HEK293 (cell line): ENCODE measurements around the gene PTPRK.

Experiments used
- CTCF ChIA-PET: fragments of 350-600 bp; formaldehyde crosslinking; extraction: SDS; loops from one replicate; lab custom pipeline; 2021; ENCODE audit warnings: antibody characterized with exemption; lab: Yijun Ruan, JAX
- POLR2A ChIA-PET: fragments of 300-600 bp; formaldehyde crosslinking; extraction: SDS; loops from one replicate; lab custom pipeline; 2020; ENCODE audit warnings: antibody characterized with exemption, inconsistent platforms; lab: Yijun Ruan, JAX
- H3K27ac ChIP-seq: fragments of 200-500 bp; sonication (Bioruptor generic); 2 replicates; pipeline ENCODE4 v1.5.1; 2014; ENCODE audit warnings: low read depth, low read length, control low read depth, inconsistent platforms; ENCODE audit errors: extremely low read depth
- H3K36me3 ChIP-seq, 2 experiments: fragments of 200-500 bp in 1 of 2; sonication (Bioruptor generic) in 1 of 2; 1 replicate in 1 of 2; 2 replicates in 1 of 2; pipeline ENCODE4 v1.5.1; 2014 to 2017; ENCODE audit warnings: inconsistent platforms in 2 of 2, low read length in 2 of 2; ENCODE audit not compliant: control insufficient read depth in 2 of 2, insufficient read depth in 1 of 2
- H3K4me1 ChIP-seq: fragments of 200-500 bp; sonication (Bioruptor generic); 2 replicates; pipeline ENCODE4 v1.5.1; 2014; ENCODE audit warnings: mild to moderate bottlenecking, low read length, inconsistent platforms; ENCODE audit not compliant: control insufficient read depth, insufficient read depth
- H3K4me3 ChIP-seq: 2 replicates; pipeline ENCODE4 v1.5.1; 2011; ENCODE audit warnings: low read depth, mild to moderate bottlenecking, control low read depth, low read length, moderate library complexity
- H3K9me3 ChIP-seq: fragments of 200-500 bp; sonication (Bioruptor generic); 2 replicates; pipeline ENCODE4 v1.5.1; 2014; ENCODE audit warnings: low read depth, low read length, inconsistent platforms; ENCODE audit not compliant: control insufficient read depth, insufficient read depth
- BCL11B ChIP-seq: fragments of 450-650 bp; formaldehyde crosslinking; IDR thresholded peaks from 2 replicates; pipeline ENCODE4 v1.5.1; 2016; ENCODE audit warnings: low read depth, missing biosample characterization, missing genetic modification characterization
- FEZF1 ChIP-seq: fragments of 450-650 bp; formaldehyde crosslinking; IDR thresholded peaks from 2 replicates; pipeline ENCODE4 v1.5.1; 2016; ENCODE audit warnings: missing biosample characterization, missing genetic modification characterization
- GLIS1 ChIP-seq: fragments of 450-650 bp; formaldehyde crosslinking; IDR thresholded peaks from 2 replicates; pipeline ENCODE4 v1.5.1; 2016; ENCODE audit warnings: missing biosample characterization, missing genetic modification characterization
- KLF1 ChIP-seq: fragments of 450-650 bp; formaldehyde crosslinking; IDR thresholded peaks from 2 replicates; pipeline ENCODE4 v1.5.1; 2016; ENCODE audit warnings: missing biosample characterization, missing genetic modification characterization
- MEIS1 ChIP-seq: sonication (generic); formaldehyde crosslinking; IDR thresholded peaks from 2 replicates; pipeline ENCODE4 v1.8.1; 2022; ENCODE audit warnings: missing genetic modification reagents, mild to moderate bottlenecking, borderline replicate concordance
- REPIN1 ChIP-seq: fragments of 450-650 bp; formaldehyde crosslinking; IDR thresholded peaks from 2 replicates; pipeline ENCODE4 v1.5.1; 2017; ENCODE audit warnings: missing biosample characterization, missing genetic modification characterization, low read depth
- ZBTB1 ChIP-seq: fragments of 450-650 bp; formaldehyde crosslinking; IDR thresholded peaks from 2 replicates; pipeline ENCODE4 v1.5.1; 2016; ENCODE audit warnings: missing biosample characterization, missing genetic modification characterization
- ZNF114 ChIP-seq: fragments of 450-650 bp; formaldehyde crosslinking; IDR thresholded peaks from 2 replicates; pipeline ENCODE4 v1.5.0; 2017; ENCODE audit warnings: missing biosample characterization, missing genetic modification characterization
- ZNF155 ChIP-seq: fragments of 450-650 bp; formaldehyde crosslinking; IDR thresholded peaks from 2 replicates; pipeline ENCODE4 v1.5.1; 2016; ENCODE audit warnings: missing biosample characterization, missing genetic modification characterization
- ZNF214 ChIP-seq: fragments of 450-650 bp; formaldehyde crosslinking; IDR thresholded peaks from 2 replicates; pipeline ENCODE4 v1.5.1; 2017; ENCODE audit warnings: missing biosample characterization, mild to moderate bottlenecking, missing genetic modification characterization, borderline replicate concordance
- ZNF658 ChIP-seq: fragments of 450-650 bp; formaldehyde crosslinking; IDR thresholded peaks from 2 replicates; pipeline ENCODE4; 2016; ENCODE audit warnings: missing biosample characterization, missing genetic modification characterization
- ZNF670 ChIP-seq: fragments of 450-650 bp; formaldehyde crosslinking; IDR thresholded peaks from 2 replicates; pipeline ENCODE4 v1.5.1; 2016; ENCODE audit warnings: missing biosample characterization, missing genetic modification characterization, low read depth
- ZNF768 ChIP-seq: fragments of 450-650 bp; formaldehyde crosslinking; IDR thresholded peaks from 2 replicates; pipeline ENCODE4 v1.5.1; 2018; ENCODE audit warnings: missing biosample characterization, mild to moderate bottlenecking, missing genetic modification characterization
- ZSCAN23 ChIP-seq: fragments of 450-650 bp; formaldehyde crosslinking; IDR thresholded peaks from 2 replicates; pipeline ENCODE4 v1.5.1; 2016; ENCODE audit warnings: missing biosample characterization, missing genetic modification characterization
- ZSCAN30 ChIP-seq: fragments of 450-650 bp; IDR thresholded peaks from 2 replicates; pipeline ENCODE4 v1.5.1; 2018; ENCODE audit warnings: missing biosample characterization, mild to moderate bottlenecking, missing genetic modification characterization, moderate library complexity
- TF ChIP-seq, protein P1 (sequence below): fragments of 450-650 bp; formaldehyde crosslinking; IDR thresholded peaks from 2 replicates; pipeline ENCODE4 v1.5.1; 2016; ENCODE audit warnings: missing biosample characterization, missing genetic modification characterization
- TF ChIP-seq, protein P2 (sequence below): fragments of 450-650 bp; formaldehyde crosslinking; IDR thresholded peaks from 2 replicates; pipeline ENCODE4 v1.5.1; 2017; ENCODE audit warnings: missing biosample characterization, missing genetic modification characterization
- TF ChIP-seq, protein P3 (sequence below): fragments of 450-650 bp; formaldehyde crosslinking; IDR thresholded peaks from 2 replicates; pipeline ENCODE4 v1.5.1; 2016; ENCODE audit warnings: missing biosample characterization, missing genetic modification characterization
- TF ChIP-seq, protein P4 (sequence below): fragments of 450-650 bp; formaldehyde crosslinking; optimal IDR thresholded peaks from 2 replicates; pipeline ENCODE3; 2016; ENCODE audit warnings: missing biosample characterization, mild to moderate bottlenecking, missing genetic modification characterization
- TF ChIP-seq, protein P5 (sequence below): fragments of 450-650 bp; formaldehyde crosslinking; IDR thresholded peaks from 2 replicates; pipeline ENCODE4 v1.5.1; 2016; ENCODE audit warnings: missing biosample characterization, missing genetic modification characterization
- TF ChIP-seq, protein P6 (sequence below): fragments of 450-650 bp; formaldehyde crosslinking; IDR thresholded peaks from 2 replicates; pipeline ENCODE4 v1.5.1; 2016; ENCODE audit warnings: missing biosample characterization, missing genetic modification characterization
- TF ChIP-seq, protein P7 (sequence below): fragments of 450-650 bp; formaldehyde crosslinking; IDR thresholded peaks from 2 replicates; pipeline ENCODE4 v1.5.1; 2017; ENCODE audit warnings: missing biosample characterization, missing genetic modification characterization
- TF ChIP-seq, protein P8 (sequence below): fragments of 450-650 bp; formaldehyde crosslinking; IDR thresholded peaks from 2 replicates; pipeline ENCODE4; 2016; ENCODE audit warnings: missing biosample characterization, missing genetic modification characterization

PTPRK gene

DNA sequence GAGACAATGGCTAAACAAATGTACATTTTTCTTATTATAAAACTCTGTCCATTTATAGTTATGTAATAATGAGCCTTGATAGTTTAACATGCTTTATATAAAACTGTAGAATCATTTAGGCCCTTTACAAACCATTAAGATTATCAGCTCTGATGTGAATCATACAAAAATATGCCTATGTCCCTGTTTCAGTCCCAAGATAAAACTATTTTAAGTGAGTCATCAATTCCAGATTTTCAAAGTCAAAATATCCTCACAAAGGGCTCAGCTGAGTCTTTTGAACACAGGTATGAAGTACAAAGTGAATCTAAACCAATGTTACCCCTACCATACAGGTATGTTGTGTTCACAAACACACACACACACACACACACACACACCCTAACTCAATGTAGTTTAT, 88.0 kb downstream of the PTPRK start:
- POLR2A ChIA-PET: no interaction called here
- no peaks in the 10 kb centered on the region for H3K36me3 ChIP-seq
- no peaks in the 10 kb centered on the region for H3K4me1 ChIP-seq
- H3K27ac ChIP-seq: no peak overlapping the region
- no peaks in the 10 kb centered on the region for H3K9me3 ChIP-seq
- TF ChIP-seq ZNF114 (tag by site-specific recombination) (no peak), ZNF658 (tag by site-specific recombination) (no peak), MEIS1 (CRISPR knock-in tag) (no peak), ZBTB1 (tag by site-specific recombination) (no peak), FEZF1 (no peak), ZNF768 (tag by site-specific recombination) (no peak), REPIN1 (no peak), ZSCAN30 (tag by site-specific recombination) (no peak), GLIS1 (no peak), ZNF214 (tag by site-specific recombination) (no peak)
- TF ChIP-seq, protein P1, sequence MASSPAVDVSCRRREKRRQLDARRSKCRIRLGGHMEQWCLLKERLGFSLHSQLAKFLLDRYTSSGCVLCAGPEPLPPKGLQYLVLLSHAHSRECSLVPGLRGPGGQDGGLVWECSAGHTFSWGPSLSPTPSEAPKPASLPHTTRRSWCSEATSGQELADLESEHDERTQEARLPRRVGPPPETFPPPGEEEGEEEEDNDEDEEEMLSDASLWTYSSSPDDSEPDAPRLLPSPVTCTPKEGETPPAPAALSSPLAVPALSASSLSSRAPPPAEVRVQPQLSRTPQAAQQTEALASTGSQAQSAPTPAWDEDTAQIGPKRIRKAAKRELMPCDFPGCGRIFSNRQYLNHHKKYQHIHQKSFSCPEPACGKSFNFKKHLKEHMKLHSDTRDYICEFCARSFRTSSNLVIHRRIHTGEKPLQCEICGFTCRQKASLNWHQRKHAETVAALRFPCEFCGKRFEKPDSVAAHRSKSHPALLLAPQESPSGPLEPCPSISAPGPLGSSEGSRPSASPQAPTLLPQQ (tag by site-specific recombination): no peak
- TF ChIP-seq, protein P2, sequence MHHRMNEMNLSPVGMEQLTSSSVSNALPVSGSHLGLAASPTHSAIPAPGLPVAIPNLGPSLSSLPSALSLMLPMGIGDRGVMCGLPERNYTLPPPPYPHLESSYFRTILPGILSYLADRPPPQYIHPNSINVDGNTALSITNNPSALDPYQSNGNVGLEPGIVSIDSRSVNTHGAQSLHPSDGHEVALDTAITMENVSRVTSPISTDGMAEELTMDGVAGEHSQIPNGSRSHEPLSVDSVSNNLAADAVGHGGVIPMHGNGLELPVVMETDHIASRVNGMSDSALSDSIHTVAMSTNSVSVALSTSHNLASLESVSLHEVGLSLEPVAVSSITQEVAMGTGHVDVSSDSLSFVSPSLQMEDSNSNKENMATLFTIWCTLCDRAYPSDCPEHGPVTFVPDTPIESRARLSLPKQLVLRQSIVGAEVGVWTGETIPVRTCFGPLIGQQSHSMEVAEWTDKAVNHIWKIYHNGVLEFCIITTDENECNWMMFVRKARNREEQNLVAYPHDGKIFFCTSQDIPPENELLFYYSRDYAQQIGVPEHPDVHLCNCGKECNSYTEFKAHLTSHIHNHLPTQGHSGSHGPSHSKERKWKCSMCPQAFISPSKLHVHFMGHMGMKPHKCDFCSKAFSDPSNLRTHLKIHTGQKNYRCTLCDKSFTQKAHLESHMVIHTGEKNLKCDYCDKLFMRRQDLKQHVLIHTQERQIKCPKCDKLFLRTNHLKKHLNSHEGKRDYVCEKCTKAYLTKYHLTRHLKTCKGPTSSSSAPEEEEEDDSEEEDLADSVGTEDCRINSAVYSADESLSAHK (tag by site-specific recombination): no peak
- TF ChIP-seq, protein P3, sequence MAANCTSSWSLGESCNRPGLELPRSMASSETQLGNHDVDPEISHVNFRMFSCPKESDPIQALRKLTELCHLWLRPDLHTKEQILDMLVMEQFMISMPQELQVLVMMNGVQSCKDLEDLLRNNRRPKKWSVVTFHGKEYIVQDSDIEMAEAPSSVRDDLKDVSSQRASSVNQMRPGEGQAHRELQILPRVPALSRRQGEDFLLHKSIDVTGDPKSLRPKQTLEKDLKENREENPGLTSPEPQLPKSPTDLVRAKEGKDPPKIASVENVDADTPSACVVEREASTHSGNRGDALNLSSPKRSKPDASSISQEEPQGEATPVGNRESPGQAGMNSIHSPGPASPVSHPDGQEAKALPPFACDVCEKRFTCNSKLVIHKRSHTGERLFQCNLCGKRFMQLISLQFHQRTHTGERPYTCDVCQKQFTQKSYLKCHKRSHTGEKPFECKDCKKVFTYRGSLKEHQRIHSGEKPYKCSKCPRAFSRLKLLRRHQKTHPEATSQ (tag by site-specific recombination): no peak
- TF ChIP-seq, protein P4, sequence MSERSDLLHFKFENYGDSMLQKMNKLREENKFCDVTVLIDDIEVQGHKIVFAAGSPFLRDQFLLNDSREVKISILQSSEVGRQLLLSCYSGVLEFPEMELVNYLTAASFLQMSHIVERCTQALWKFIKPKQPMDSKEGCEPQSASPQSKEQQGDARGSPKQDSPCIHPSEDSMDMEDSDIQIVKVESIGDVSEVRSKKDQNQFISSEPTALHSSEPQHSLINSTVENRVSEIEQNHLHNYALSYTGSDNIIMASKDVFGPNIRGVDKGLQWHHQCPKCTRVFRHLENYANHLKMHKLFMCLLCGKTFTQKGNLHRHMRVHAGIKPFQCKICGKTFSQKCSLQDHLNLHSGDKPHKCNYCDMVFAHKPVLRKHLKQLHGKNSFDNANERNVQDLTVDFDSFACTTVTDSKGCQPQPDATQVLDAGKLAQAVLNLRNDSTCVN (tag by site-specific recombination): no peak
- CTCF ChIA-PET: interaction anchor here (0.8 kb wide), 1 partner anchor 14 kb away, joined by 3 read pairs; no protein-coding TSS in a partner anchor
- no peak overlapping the region for H3K4me3 ChIP-seq

DNA sequence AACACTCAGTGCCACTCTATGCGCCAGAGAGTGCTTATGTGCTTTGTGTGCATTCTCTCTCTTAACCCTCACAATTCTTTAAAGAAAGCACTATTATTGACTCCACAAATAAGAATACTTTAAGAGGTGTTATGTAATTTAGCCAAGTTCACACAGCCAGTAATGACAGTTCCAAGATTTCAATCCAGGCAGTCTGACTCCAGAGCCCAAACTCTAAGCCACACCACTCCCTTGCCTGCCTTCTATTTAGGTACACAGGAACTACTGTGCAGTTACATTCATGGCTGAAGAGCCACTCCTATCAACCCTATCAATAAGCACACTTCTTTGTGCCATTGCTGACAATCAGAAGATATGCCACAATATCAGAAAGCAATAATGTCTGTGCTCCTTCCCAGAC, 93.3 kb downstream of the PTPRK start:
- no peak overlapping the region for H3K4me3 ChIP-seq
- no peak overlapping the region for H3K27ac ChIP-seq
- POLR2A ChIA-PET: no interaction called here
- H3K9me3 ChIP-seq: no peaks in the 10 kb centered on the region
- CTCF ChIA-PET: interaction anchor here (0.6 kb wide), 1 partner anchor 243 kb away, joined by 3 read pairs; no protein-coding TSS in a partner anchor
- no peaks in the 10 kb centered on the region for H3K4me1 ChIP-seq
- no peaks in the 10 kb centered on the region for H3K36me3 ChIP-seq
- TF ChIP-seq ZNF670: no peak
- TF ChIP-seq KLF1 (tag by site-specific recombination): no peak
- TF ChIP-seq, protein P5, sequence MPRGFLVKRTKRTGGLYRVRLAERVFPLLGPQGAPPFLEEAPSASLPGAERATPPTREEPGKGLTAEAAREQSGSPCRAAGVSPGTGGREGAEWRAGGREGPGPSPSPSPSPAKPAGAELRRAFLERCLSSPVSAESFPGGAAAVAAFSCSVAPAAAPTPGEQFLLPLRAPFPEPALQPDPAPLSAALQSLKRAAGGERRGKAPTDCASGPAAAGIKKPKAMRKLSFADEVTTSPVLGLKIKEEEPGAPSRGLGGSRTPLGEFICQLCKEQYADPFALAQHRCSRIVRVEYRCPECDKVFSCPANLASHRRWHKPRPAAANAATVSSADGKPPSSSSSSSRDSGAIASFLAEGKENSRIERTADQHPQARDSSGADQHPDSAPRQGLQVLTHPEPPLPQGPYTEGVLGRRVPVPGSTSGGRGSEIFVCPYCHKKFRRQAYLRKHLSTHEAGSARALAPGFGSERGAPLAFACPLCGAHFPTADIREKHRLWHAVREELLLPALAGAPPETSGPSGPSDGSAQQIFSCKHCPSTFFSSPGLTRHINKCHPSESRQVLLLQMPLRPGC (tag by site-specific recombination): no peak
- no peak for TF ChIP-seq ZNF155
- TF ChIP-seq, protein P6, sequence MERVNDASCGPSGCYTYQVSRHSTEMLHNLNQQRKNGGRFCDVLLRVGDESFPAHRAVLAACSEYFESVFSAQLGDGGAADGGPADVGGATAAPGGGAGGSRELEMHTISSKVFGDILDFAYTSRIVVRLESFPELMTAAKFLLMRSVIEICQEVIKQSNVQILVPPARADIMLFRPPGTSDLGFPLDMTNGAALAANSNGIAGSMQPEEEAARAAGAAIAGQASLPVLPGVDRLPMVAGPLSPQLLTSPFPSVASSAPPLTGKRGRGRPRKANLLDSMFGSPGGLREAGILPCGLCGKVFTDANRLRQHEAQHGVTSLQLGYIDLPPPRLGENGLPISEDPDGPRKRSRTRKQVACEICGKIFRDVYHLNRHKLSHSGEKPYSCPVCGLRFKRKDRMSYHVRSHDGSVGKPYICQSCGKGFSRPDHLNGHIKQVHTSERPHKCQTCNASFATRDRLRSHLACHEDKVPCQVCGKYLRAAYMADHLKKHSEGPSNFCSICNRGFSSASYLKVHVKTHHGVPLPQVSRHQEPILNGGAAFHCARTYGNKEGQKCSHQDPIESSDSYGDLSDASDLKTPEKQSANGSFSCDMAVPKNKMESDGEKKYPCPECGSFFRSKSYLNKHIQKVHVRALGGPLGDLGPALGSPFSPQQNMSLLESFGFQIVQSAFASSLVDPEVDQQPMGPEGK (tag by site-specific recombination): no peak
- TF ChIP-seq, protein P7, sequence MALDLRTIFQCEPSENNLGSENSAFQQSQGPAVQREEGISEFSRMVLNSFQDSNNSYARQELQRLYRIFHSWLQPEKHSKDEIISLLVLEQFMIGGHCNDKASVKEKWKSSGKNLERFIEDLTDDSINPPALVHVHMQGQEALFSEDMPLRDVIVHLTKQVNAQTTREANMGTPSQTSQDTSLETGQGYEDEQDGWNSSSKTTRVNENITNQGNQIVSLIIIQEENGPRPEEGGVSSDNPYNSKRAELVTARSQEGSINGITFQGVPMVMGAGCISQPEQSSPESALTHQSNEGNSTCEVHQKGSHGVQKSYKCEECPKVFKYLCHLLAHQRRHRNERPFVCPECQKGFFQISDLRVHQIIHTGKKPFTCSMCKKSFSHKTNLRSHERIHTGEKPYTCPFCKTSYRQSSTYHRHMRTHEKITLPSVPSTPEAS (tag by site-specific recombination): no peak
- TF ChIP-seq, protein P8, sequence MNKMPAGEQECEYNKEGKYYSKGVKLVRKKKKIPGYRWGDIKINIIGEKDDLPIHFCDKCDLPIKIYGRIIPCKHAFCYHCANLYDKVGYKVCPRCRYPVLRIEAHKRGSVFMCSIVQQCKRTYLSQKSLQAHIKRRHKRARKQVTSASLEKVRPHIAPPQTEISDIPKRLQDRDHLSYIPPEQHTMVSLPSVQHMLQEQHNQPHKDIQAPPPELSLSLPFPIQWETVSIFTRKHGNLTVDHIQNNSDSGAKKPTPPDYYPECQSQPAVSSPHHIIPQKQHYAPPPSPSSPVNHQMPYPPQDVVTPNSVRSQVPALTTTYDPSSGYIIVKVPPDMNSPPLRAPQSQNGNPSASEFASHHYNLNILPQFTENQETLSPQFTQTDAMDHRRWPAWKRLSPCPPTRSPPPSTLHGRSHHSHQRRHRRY (tag by site-specific recombination): no peak
- TF ChIP-seq BCL11B: no peak
- TF ChIP-seq ZBTB1 (tag by site-specific recombination): no peak
- no peak for TF ChIP-seq ZSCAN23 (tag by site-specific recombination)
